Measurements from ENCODE around the gene TBC1D22A.
"Not testable (repeated sequence)": the region's sequence is repeated elsewhere in the genome, so short reads cannot be mapped to it uniquely, and the experiment has no call there.

TBC1D22A gene

GRCh38 chr22:47046411-47047065 lies 284.1 kb downstream of the TBC1D22A start:
- DNase-seq (ENCODE audit: low read depth): no peak

GRCh38 chr22:47047321-47048122 lies 285.1 kb downstream of the TBC1D22A start:
- no peak for DNase-seq (ENCODE audit: low read depth)

DNA sequence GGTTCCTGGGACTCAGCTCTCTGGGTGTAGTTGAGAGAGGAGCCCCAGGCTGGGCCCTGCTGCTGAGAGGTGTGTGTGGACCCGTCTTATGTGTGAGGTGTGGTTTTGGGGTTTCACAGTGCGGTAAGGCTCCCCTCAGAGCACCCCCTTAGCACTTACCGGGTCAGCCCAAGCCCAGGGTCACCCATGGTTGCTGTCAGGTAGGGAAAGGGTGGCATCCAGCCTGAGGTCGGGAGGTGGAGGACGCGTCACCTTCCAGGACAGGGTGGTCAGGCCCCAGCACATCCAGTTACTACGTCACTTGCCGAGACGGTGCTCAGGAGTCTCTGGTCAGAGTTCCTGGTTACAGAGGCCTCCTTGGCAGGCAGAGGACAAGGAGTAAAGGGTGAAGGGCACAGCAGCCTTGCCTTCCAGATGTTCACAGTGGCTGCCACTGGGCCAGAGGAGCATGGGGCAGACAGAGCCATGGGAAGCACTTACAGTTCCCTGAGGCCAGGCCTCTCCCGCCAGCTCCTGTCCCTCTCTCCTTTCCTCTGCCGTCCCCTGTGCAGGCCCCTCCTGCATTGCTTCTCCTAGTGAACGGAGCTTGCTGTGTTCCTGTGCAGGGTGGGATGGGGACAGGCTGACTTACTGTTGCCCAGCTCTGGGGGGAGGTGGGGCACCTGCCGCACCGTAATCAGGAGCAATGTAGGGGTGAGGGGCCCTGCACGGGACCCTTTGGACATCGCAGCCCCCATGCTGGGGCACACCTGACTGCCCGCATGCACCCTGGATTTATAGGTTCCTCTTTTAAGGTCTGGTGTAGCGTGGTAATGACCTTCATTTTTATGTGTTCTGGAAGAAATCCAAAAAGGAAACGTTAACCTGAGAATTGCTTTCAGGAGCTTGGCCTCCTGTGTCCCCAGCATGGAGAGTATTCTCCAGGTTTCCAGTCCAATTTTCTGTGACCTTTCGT lies 285.9 kb downstream of the TBC1D22A start:
- no peak for DNase-seq (ENCODE audit: low read depth)

- no peak for DNase-seq (ENCODE audit: low read depth)
Measured at GRCh38 chr22:47049078-47049624, 286.7 kb downstream of the TBC1D22A start.

DNA sequence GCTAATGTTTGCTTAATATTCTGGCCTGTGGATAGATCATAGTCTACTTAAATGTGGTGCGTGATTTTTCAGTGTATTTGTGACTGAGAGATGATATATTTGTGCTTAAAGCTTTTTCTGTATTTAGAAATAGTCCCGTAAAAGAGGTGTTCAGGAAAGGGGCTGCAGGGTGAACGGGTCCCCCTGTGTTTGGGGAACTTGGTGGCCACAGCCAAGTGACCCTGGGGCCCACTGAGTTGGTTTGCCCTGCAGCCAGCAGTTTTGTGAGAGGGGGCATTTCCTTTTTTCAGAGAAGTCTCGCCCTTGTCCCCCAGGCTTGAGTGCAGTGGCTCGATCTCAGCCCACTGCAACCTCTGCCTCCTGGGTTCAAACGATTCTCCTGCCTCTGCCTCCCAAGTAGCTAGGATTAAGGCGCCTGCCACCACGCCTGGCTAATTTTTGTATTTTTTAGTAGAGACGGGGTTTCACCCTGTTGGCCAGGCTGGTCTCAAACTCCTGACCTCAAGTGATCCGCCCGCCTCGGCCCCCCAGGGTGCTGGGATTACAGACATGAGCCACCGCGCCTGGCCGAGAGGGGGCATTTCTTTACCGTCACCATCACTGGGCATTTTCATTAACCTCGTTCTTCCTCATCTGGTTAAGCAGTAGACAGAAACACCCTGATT lies 287.4 kb downstream of the TBC1D22A start:
- not testable (repeated sequence) for DNase-seq (ENCODE audit: low read depth)

- no peak for DNase-seq (ENCODE audit: low read depth)
Measured at GRCh38 chr22:47050401-47051051, 288.1 kb downstream of the TBC1D22A start.

DNA sequence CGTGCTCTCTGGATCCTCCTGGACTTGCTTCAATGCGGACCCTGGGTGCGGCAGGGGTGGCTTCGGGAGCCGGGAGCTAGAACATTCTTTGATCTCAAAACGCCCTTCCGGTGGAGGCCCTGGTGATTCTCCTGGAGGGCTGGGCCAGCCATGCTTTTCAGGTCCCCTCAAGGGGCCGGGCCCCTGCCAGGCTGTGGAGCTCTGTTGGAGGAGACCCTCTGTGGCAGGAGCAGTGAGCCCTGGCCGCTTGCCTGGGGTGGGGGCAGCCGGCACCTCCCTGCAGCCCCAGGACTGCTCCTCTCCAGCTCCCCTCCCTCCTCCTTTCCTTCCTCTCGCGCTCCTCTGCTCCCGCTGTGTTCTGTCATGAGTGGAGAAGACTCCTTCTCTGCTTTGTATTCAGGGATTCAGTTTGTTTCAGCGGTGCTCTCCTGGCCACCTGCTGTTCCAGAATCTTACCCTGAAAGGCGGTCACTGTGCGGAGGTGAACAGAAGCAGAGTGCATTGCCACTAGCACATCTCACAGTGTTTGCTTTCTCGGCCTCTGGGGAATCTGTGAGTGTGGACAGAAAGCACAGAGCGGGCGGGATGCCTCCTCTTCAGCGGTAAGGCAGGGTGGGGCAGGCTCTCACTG lies 289.1 kb downstream of the TBC1D22A start:
- DNase-seq (ENCODE audit: low read depth): no peak

- DNase-seq (ENCODE audit: low read depth): no peak
Measured at GRCh38 chr22:47052236-47053012, 290.0 kb downstream of the TBC1D22A start.

GRCh38 chr22:47053013-47053725 lies 290.7 kb downstream of the TBC1D22A start:
- no peak for DNase-seq (ENCODE audit: low read depth)

GRCh38 chr22:47053726-47054141 lies 291.3 kb downstream of the TBC1D22A start:
- peak; percentile 58 for DNase-seq (ENCODE audit: low read depth)

DNA sequence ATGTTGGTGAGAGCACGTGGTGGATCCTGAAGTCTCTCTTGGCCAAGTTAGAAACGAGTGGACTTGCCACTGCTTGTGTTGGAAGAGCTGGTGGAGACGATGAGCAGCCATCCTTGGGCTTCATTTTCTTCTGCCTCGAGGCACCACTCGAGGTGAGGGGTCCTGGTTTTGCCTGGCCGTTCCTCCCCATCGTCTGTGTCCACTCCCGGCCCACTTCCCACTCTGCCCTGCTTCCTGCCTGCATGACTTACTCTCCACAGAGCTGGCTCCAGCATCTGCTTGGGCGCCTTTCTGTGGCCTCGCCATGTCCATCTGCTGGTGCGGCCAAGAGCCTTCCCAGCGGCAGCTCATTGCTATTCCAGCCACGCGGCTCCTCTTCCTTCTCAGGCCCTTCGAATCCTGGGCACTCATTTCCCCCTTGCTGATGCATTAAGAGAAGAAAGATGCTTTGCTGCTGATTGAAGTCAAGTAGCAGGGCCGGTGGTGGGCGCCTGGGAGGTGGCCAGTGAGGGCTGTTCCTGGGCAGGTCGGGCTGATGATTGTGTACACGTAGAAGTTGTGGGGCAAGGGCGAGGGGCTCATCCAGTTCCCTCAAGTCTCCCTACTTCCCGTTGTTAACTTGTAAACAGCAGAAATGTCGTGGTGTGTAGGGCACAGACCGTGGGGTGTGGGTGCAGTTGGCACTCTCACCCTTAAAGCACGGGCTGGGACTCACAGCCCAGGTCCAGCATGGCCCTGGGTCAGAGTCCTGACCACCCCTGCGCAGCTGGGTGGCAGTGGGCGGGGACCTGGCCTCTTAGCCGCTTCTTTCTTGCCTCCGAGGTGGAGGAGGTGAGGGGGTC lies 292.0 kb downstream of the TBC1D22A start:
- DNase-seq (ENCODE audit: low read depth): no peak

- DNase-seq (ENCODE audit: low read depth): no peak
Measured at GRCh38 chr22:47055073-47055355, 292.6 kb downstream of the TBC1D22A start.

- no peak for DNase-seq (ENCODE audit: low read depth)
Measured at GRCh38 chr22:47055461-47055860, 293.0 kb downstream of the TBC1D22A start.

GRCh38 chr22:47055921-47056320 lies 293.5 kb downstream of the TBC1D22A start:
- no peak for DNase-seq (ENCODE audit: low read depth)

DNA sequence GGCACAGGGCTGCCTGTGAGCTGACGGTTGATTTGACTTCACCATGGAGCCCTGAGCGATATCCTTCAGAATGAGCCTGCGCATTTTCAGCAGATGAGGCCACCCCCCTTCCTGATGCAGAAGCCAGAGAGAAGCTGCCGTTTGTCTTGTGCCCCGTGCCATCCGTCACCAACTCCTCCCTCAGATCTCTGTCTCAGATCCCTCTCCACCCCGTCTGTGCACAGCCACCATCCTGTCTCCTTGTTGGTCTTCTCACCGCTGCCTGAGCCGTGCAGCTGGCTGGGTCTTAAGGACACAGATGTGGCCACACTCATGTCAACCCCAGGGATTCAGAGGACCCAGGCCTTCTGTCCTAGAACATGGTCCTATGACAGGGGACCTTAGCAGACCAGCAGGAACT lies 293.9 kb downstream of the TBC1D22A start:
- no peak for DNase-seq (ENCODE audit: low read depth)

GRCh38 chr22:47056776-47057470 lies 294.5 kb downstream of the TBC1D22A start:
- no peak for DNase-seq (ENCODE audit: low read depth)

DNA sequence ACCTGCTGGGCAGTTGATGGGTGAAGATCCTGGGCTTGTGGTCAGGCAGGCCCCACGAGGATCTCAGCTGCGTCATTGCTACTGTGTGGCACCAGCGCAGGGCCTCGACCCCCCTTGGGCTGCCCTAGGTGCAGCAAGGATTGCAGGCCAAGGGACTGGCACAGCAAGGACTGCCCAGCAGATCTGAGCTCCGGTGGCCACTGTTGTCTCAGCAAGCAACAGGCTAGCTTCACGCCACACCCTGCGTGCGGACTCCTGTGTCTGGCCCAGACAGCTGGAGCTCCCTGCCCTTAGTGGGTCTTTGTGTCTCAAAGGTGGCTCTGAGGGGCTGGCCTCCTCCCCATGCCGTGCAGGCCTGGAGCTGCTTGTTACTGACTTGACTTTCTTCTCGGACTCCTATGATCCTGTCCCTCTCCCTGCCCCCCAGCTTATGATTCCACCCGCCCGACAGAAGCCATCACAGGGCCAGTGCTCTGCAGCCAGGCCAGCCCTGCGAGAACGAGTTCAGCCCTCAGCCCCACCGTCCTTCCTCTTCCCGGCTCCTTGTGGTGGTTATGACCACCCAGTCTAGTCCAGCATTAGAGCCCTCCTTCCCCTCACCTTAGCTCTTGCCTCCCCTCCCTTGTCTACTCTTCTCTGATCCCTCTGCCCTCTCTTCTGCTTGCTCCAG lies 295.6 kb downstream of the TBC1D22A start:
- no peak for DNase-seq (ENCODE audit: low read depth)

All from ELR (cell line).